Measurements from ENCODE around the gene FXYD6. TPM values are rescaled to one million over a fixed set of nuclear protein-coding genes. Genes with fewer than 3 reads are reported as not detected.
"Not testable (repeated sequence)": the region's sequence is repeated elsewhere in the genome, so short reads cannot be mapped to it uniquely, and the experiment has no call there.

The FXYD6 gene
- total and polyA plus RNA-seq, 2 donors = 24.1 to 25.7 TPM

DNA sequence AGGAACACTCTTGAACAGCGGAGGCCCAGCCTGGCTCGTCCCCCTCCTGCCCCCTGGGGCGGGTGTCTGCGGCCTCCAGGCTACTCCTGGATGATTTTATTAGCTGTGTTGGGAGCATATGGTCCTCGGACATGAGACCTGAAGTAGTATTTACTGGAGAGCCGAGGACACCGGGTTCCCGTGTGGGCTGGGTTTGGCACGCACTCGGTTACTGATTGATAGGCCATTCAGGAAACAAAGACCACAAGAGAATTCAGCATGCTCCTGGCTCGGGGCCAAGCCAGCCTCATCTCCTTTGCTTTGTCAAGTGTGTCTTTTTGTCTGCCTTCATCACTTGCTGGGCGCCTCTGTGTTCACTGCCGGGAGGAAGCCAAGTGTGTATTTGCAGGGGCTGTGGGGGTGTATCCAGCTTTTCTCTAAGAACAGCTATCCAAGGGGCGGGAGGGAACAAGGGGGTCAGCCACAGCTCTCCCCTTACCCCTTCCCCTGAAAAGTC, 61.6 kb downstream of the FXYD6 start:
- Histone ChIP-seq H3K36me3 (ENCODE audit: control insufficient read depth in 2 of 2, insufficient read depth in 2 of 2, low read length in 1 of 2) (no peaks in the 10 kb centered on the region), H3K27me3 (ENCODE audit: control insufficient read depth in 2 of 2, insufficient read depth in 1 of 2, low read length in 1 of 2) (no peaks in the 10 kb centered on the region), H3K27ac (ENCODE audit: low read depth in 1 of 2, low read length in 1 of 2) (peak overlapping the region; percentile 40 to 48), H3K4me1 (ENCODE audit: control insufficient read depth in 2 of 2, insufficient read depth in 2 of 2, low read length in 2 of 2) (peaks cover 23 to 51% of the 10 kb centered on the region in 2 donors), H3K9me3 (ENCODE audit: control insufficient read depth in 2 of 2, insufficient read depth in 1 of 2, low read length in 1 of 2) (no peaks in the 10 kb centered on the region), H3K4me3 (ENCODE audit: low read length in 2 of 2) (no peak overlapping the region)
- WGBS = 11% methylated on average over 14 of the region's 14 CpGs
- DNase-seq (ENCODE audit: low read depth in 6 of 9, low spot score in 9 of 9) = peak in 1 of 9 donors; percentile 63

GRCh38 chr11:117814204-117814765, 62.2 kb downstream of the FXYD6 start:
- no peaks in the 10 kb centered on the region for H3K36me3 ChIP-seq (ENCODE audit: control insufficient read depth in 2 of 2, insufficient read depth in 2 of 2, low read length in 1 of 2)
- no peak overlapping the region for H3K4me3 ChIP-seq (ENCODE audit: low read length in 2 of 2)
- WGBS = 85% methylated on average over 7 of the region's 7 CpGs
- H3K27ac ChIP-seq (ENCODE audit: low read depth in 1 of 2, low read length in 1 of 2) = peak overlapping the region; percentile 40 to 48
- no peak for DNase-seq (ENCODE audit: low read depth in 6 of 9, low spot score in 9 of 9)
- peaks cover 0 to 5% of the 10 kb centered on the region in 2 donors for H3K27me3 ChIP-seq (ENCODE audit: control insufficient read depth in 2 of 2, insufficient read depth in 1 of 2, low read length in 1 of 2)
- no peaks in the 10 kb centered on the region for H3K9me3 ChIP-seq (ENCODE audit: control insufficient read depth in 2 of 2, insufficient read depth in 1 of 2, low read length in 1 of 2)
- peaks cover 23 to 50% of the 10 kb centered on the region in 2 donors for H3K4me1 ChIP-seq (ENCODE audit: control insufficient read depth in 2 of 2, insufficient read depth in 2 of 2, low read length in 2 of 2)

GRCh38 chr11:117810056-117810451, 66.4 kb downstream of the FXYD6 start:
- H3K4me3 ChIP-seq (ENCODE audit: low read length in 2 of 2); H3K27ac ChIP-seq (ENCODE audit: low read depth in 1 of 2, low read length in 1 of 2); DNase-seq (ENCODE audit: low read depth in 6 of 9, low spot score in 9 of 9); H3K9me3 ChIP-seq (ENCODE audit: control insufficient read depth in 2 of 2, insufficient read depth in 1 of 2, low read length in 1 of 2); H3K36me3 ChIP-seq (ENCODE audit: control insufficient read depth in 2 of 2, insufficient read depth in 2 of 2, low read length in 1 of 2): not testable (repeated sequence)
- 97% methylated on average over 12 of the region's 12 CpGs for WGBS
- Histone ChIP-seq H3K27me3 (ENCODE audit: control insufficient read depth in 2 of 2, insufficient read depth in 1 of 2, low read length in 1 of 2) (peaks cover 0 to 32% of the 10 kb centered on the region in 2 donors), H3K4me1 (ENCODE audit: control insufficient read depth in 2 of 2, insufficient read depth in 2 of 2, low read length in 2 of 2) (peaks cover 8 to 18% of the 10 kb centered on the region in 2 donors)

- WGBS = 54% methylated on average over 22 of the region's 22 CpGs
- Histone ChIP-seq H3K36me3 (ENCODE audit: control insufficient read depth in 2 of 2, insufficient read depth in 2 of 2, low read length in 1 of 2) (no peaks in the 10 kb centered on the region), H3K4me1 (ENCODE audit: control insufficient read depth in 2 of 2, insufficient read depth in 2 of 2, low read length in 2 of 2) (peaks cover 2 to 12% of the 10 kb centered on the region in 2 donors), H3K4me3 (ENCODE audit: low read length in 2 of 2) (no peak overlapping the region), H3K9me3 (ENCODE audit: control insufficient read depth in 2 of 2, insufficient read depth in 1 of 2, low read length in 1 of 2) (peaks cover 0 to 3% of the 10 kb centered on the region in 2 donors), H3K27me3 (ENCODE audit: control insufficient read depth in 2 of 2, insufficient read depth in 1 of 2, low read length in 1 of 2) (peaks cover 0 to 32% of the 10 kb centered on the region in 2 donors), H3K27ac (ENCODE audit: low read depth in 1 of 2, low read length in 1 of 2) (no peak overlapping the region)
- DNase-seq (ENCODE audit: low read depth in 6 of 9, low spot score in 9 of 9) = no peak
Observed at GRCh38 chr11:117809236-117810055, 67.0 kb downstream of the FXYD6 start.

DNA sequence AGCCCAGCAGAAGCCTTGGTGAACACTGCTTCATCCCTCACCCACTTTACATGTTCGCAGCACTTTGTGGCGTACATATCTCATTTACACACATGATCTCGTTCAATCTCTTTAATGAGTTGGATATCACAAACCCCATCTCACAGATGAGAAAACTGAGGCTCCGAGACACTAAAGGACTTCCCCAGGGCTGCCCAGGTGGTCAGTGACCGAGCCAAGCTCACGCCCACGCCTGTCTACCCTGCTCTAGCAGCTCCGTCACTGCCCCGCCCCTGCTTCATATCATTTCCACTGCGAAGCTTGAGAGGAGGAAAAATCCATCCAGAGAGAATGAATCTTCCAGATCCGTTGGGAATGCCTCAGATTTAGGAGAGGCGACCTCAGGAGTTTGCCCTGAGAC, 67.7 kb downstream of the FXYD6 start:
- Histone ChIP-seq H3K27me3 (ENCODE audit: control insufficient read depth in 2 of 2, insufficient read depth in 1 of 2, low read length in 1 of 2) (peaks cover 0 to 35% of the 10 kb centered on the region in 2 donors), H3K4me3 (ENCODE audit: low read length in 2 of 2) (no peak overlapping the region), H3K27ac (ENCODE audit: low read depth in 1 of 2, low read length in 1 of 2) (no peak overlapping the region), H3K9me3 (ENCODE audit: control insufficient read depth in 2 of 2, insufficient read depth in 1 of 2, low read length in 1 of 2) (peaks cover 0 to 3% of the 10 kb centered on the region in 2 donors), H3K36me3 (ENCODE audit: control insufficient read depth in 2 of 2, insufficient read depth in 2 of 2, low read length in 1 of 2) (no peaks in the 10 kb centered on the region), H3K4me1 (ENCODE audit: control insufficient read depth in 2 of 2, insufficient read depth in 2 of 2, low read length in 2 of 2) (peaks cover 0 to 11% of the 10 kb centered on the region in 2 donors)
- DNase-seq (ENCODE audit: low read depth in 6 of 9, low spot score in 9 of 9) = no peak
- 92% methylated on average over 12 of the region's 12 CpGs for WGBS

- no peaks in the 10 kb centered on the region for H3K36me3 ChIP-seq (ENCODE audit: control insufficient read depth in 2 of 2, insufficient read depth in 2 of 2, low read length in 1 of 2)
- peaks cover 0 to 11% of the 10 kb centered on the region in 2 donors for H3K4me1 ChIP-seq (ENCODE audit: control insufficient read depth in 2 of 2, insufficient read depth in 2 of 2, low read length in 2 of 2)
- no peak overlapping the region for H3K27ac ChIP-seq (ENCODE audit: low read depth in 1 of 2, low read length in 1 of 2)
- H3K27me3 ChIP-seq (ENCODE audit: control insufficient read depth in 2 of 2, insufficient read depth in 1 of 2, low read length in 1 of 2) = peaks cover 0 to 36% of the 10 kb centered on the region in 2 donors
- WGBS = 67% methylated on average over 22 of the region's 22 CpGs
- H3K4me3 ChIP-seq (ENCODE audit: low read length in 2 of 2) = no peak overlapping the region
- H3K9me3 ChIP-seq (ENCODE audit: control insufficient read depth in 2 of 2, insufficient read depth in 1 of 2, low read length in 1 of 2) = peaks cover 0 to 3% of the 10 kb centered on the region in 2 donors
- peak in 4 of 9 donors; percentile 55 to 79 (median 70) for DNase-seq (ENCODE audit: low read depth in 6 of 9, low spot score in 9 of 9)
Observed at GRCh38 chr11:117807482-117808327, 68.8 kb downstream of the FXYD6 start.

- Histone ChIP-seq H3K4me3 (ENCODE audit: low read length in 2 of 2) (no peak overlapping the region), H3K36me3 (ENCODE audit: control insufficient read depth in 2 of 2, insufficient read depth in 2 of 2, low read length in 1 of 2) (no peaks in the 10 kb centered on the region), H3K27ac (ENCODE audit: low read depth in 1 of 2, low read length in 1 of 2) (no peak overlapping the region), H3K9me3 (ENCODE audit: control insufficient read depth in 2 of 2, insufficient read depth in 1 of 2, low read length in 1 of 2) (peaks cover 0 to 3% of the 10 kb centered on the region in 2 donors), H3K27me3 (ENCODE audit: control insufficient read depth in 2 of 2, insufficient read depth in 1 of 2, low read length in 1 of 2) (peaks cover 0 to 43% of the 10 kb centered on the region in 2 donors), H3K4me1 (ENCODE audit: control insufficient read depth in 2 of 2, insufficient read depth in 2 of 2, low read length in 2 of 2) (peaks cover 0 to 11% of the 10 kb centered on the region in 2 donors)
- no peak for DNase-seq (ENCODE audit: low read depth in 6 of 9, low spot score in 9 of 9)
- 88% methylated on average over 5 of the region's 5 CpGs for WGBS
Observed at GRCh38 chr11:117806846-117807245, 69.6 kb downstream of the FXYD6 start.

DNA sequence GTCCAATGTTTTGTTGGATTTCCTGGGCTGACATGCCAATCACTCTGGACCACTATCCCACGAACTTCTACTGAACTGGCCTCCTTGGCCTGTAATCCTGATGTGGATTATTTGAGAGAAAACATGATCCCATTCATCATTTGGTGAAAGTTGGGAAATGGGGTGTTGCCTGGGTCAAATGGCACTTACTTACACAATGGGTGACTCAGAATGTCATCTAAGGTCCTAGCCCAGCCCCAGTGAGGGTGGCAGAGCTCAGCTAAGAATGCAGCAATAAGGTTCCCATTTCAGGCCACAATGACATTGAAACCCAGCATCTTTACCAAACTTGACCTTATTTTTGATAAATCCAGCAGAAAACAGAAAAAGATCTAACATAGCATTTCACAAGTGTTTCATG, 71.4 kb downstream of the FXYD6 start:
- Histone ChIP-seq H3K27me3 (ENCODE audit: control insufficient read depth in 2 of 2, insufficient read depth in 1 of 2, low read length in 1 of 2) (peaks cover 0 to 55% of the 10 kb centered on the region in 2 donors), H3K4me3 (ENCODE audit: low read length in 2 of 2) (no peak overlapping the region), H3K4me1 (ENCODE audit: control insufficient read depth in 2 of 2, insufficient read depth in 2 of 2, low read length in 2 of 2) (peaks cover 0 to 11% of the 10 kb centered on the region in 2 donors), H3K36me3 (ENCODE audit: control insufficient read depth in 2 of 2, insufficient read depth in 2 of 2, low read length in 1 of 2) (no peaks in the 10 kb centered on the region), H3K9me3 (ENCODE audit: control insufficient read depth in 2 of 2, insufficient read depth in 1 of 2, low read length in 1 of 2) (peaks cover 0 to 3% of the 10 kb centered on the region in 2 donors), H3K27ac (ENCODE audit: low read depth in 1 of 2, low read length in 1 of 2) (no peak overlapping the region)
- no peak for DNase-seq (ENCODE audit: low read depth in 6 of 9, low spot score in 9 of 9)
- WGBS = 84% methylated on average over 1 of the region's 1 CpG

Data from thymus (tissue), 11 donors.